C1 segment of cervical spinal cord (tissue), 14 donors: ENCODE measurements around the gene MNS1.
"Not testable (repeated sequence)": the region's sequence is repeated elsewhere in the genome, so short reads cannot be mapped to it uniquely, and the experiment has no call there.

Experiments
- DNase-seq, 14 donors: peaks; one replicate each; lab custom pipeline; 2025; lab: John Stamatoyannopoulos, UW

MNS1 gene

DNA sequence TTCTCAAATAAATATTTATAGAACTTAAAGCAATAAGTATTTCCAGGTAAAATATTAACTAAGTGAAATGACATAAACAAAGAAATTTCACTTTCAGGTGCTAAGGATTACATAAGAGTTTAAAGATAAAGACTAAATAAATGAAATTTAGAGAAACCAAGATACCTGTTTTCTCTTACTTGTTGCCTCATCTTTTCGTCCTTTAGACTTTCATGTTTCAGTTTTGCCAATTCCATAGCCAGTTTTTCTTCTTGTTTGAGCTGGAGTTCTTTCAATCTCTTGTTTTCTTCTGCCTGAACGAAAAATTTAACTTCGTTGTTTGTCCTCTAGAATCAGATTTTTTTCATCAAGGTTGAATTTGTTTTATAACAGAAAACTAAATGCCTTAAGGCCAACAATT, 8.7 kb downstream of the MNS1 start:
- DNase-seq, result no peak

DNA sequence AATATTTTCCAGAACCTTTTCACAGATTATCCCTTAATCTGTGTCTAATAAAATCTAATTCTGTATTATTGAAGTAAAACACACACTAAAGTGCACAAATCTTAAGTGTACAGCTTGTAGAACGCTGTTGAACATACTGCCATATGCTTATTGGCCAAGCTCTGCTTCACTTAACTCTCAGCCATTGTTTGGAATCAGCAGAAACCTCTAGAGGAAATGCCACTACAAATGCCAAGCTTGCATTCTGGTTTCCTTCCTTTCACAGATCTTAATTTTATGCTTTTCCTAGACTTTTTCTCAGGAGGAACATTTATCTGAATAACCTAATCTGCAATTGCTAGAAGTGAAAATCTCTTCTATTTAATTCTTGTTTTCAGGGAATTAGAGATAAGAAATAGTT, 10.1 kb downstream of the MNS1 start:
- DNase-seq, result no peak

DNA sequence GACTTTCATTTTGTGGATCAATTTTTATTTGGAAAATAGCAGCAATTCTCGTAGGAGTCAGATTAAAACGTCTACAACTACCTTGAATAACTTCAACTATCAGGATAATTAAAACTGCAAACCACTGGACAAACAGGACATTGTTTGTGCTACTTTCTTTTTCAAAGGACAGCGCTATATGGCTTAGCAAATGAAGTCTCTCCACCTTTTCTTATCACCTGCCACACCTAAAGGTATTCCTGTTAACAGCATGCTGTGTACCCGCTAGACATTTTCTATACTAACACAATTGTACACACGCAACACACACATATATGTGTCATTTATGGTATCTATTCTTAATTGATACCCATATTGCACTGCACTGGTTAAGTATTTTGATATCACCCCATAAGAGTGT, 19.2 kb downstream of the MNS1 start:
- no peak for DNase-seq

DNA sequence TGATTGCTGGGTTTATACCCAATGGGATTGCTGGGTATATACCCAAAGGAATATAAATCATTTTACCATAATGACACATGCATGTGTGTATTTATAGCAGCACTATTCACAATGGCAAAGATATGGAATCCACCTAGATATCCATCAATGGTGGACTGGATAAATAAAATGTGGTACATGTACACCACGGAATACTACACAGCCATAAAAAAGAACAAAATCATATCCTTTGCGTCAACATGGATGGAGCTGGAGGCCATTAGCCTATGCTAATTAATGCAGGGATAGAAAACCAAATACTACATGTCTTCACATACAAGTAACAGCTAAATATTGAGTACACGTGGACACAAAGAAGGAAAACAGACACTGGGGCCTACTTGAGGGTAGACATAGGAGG, 22.6 kb downstream of the MNS1 start:
- no peak for DNase-seq

DNA sequence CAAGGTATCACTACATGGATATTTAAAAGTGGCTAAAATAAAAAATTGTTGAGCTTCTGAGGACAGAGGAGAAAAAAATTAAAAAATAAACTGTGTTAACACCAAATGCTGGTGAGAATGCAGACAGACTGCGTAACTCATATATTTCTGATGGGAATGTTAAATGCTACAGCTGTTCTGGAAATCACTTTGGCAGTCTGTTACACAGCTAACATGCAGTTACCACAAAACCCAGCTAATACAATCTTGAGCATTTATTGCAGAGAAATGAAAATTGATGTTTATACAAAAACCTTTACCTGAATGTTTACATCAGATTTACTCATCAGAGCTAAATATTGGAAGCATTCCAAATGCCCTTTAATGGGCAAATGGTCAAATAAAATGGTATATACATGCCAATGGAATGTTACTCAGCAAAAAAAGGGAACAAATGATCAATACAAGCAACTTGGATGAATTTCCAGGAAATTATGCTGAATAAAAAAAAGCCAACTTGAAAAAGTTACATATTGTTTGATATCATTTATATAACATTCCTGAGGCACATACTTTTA, 24.6 kb downstream of the MNS1 start:
- DNase-seq, result no peak

DNA sequence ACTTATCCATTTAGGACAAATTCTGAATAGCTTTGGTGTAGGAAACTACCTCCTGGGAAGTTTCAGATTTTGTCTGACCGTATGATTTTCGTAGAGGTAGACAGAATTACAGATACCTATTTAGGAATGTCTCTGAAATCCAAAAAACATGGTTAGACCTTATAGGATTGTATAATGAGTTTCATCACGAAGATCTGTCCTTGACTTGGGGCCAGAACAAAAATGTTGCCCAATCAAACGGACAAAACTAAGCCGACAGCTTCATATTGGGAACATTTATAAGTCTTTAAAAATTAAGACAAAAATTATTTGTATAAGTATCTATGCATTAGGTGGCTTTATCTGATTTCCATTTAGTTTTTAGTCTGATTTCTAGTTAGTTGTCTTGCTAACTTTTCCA, 32.6 kb downstream of the MNS1 start:
- no peak for DNase-seq

DNA sequence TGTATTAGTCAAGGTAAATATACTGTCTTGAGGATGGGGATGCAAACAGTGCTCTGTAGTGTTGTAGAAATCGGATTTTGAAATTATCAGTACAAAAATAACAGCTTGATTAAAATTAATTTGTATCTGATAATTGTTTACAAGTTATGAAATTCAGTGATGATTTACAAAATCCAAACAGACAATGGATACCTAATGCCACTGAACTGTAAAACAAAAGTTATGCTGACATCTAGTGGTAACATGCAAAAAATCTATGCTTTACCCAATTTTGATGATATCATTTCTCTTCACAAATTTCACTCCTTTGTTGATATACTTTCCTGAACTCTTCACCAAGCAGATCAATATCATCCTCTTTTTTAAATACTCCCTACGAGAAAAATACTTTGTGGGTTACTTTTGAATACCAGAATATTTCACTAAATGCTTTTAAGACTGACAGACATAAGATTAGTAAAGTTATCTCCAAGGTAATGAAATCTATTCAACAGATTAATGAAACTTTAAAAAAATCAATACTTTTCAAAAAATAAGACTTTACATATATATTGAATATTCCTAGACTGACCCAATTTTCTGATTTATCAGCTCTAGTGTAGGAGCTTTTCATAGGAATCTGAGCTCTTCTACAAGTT, 36.0 kb downstream of the MNS1 start:
- DNase-seq, result no peak

DNA sequence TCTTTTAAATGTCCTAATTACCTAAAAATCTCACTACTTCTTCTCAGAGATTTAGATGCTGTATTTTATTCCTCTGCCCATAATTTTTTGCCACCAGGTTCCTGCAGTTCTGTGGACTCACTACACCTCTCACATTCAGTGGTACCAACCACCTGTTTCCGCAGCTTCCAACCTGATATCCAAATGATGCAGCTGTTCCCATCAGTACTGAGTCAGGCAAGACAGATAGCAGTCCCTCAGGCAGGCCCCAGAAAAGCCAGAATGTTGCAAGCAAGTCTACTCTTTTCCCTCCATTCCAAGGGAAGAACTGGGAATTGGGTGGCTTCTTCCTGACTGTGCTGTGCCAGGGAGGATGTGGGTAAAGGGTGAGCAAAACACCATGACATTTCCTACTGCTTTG, 39.0 kb downstream of the MNS1 start:
- DNase-seq, result no peak

DNA sequence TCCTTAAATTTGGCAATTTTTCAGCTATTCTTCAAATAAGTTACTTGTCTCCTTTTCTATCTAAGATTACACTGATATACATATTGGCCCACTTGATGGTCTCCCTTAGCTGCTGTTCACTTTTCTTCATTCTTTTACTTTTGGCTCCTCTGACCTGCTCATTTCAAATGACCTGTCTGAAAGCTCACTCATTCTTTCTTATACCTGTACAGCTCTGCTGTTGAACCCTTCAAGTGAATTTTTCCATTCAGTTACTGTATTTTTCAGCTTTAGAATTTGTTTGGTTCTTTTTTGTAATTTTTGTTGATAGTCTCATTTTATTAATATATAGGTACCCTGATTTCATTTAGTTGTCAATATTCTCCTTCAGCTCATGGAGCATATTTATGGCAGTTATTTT, 39.7 kb downstream of the MNS1 start:
- no peak for DNase-seq

DNA sequence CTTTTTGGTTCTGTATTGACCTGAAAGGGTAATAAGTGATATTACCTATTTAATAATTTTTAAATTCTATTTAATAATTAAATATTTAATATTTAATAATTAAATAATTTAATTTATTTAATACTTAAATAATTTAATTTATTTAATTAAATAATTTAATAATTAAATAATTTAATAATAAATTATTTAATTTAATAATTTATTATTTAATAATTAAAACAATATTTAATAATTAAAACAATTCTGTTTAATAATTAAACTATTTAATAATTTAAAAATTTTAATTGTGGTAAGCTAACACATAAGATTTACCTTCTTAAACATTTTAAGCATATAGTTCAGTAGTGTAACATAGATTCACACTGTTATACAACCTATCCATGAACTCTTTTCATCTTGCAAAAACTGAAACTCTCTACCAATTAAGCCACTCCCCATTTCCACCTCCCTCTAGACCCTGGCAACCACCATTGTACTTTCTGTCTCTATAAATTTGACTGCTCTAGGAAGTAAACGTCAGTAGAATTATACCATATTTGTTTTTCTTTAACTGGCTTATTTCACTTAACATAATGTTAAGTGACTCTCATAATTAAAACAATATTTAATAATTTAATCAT, 51.7 kb downstream of the MNS1 start:
- DNase-seq, result not testable (repeated sequence)

DNA sequence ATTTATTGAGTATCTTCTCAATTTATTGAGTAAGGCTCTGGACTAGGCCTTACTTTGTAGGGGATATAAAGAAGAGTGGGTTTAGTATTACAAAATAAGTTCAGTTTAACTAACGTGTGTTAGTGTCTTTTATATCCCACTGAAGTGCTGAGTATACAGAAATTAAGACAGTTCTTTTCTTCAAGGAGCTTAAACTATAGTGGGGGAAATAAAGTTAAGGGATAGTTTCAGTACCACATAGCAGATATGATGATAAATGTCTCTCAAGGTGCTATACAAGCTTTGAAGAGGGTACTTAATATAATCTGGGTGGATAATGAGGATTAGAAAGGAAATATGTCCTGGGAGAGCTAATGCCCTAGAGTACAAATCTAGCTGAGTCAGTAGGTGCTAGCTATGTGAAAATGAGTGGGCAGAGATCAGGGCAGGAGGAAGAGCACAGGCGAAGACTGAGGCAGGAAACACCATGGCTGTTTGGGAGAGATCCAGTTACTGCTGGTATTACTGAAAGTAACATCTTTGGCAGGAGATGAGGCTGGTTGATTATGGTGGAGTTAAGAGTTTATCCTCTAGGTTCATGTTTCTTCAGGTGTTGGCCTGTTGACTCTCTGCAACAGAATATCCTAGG, 53.7 kb downstream of the MNS1 start:
- DNase-seq, result no peak

DNA sequence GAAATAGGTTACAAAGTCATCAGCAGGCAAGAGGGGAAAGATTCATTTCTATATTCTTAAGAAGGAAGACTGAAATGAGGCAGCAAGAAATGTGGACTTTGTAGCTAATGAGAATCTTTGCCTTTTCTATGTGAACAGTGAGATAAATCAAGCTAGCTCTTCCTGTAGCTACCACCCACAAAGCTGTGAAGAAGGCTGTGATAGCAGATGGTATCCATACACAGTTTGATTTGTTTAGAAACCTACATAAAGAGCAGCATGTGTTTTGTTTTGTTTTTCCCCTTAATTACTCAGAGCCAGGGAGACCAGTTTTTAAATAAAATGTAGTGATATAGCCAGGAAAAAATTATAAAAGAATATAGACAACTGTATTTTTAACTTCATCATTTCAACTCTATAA, 54.2 kb downstream of the MNS1 start:
- DNase-seq, result no peak

DNA sequence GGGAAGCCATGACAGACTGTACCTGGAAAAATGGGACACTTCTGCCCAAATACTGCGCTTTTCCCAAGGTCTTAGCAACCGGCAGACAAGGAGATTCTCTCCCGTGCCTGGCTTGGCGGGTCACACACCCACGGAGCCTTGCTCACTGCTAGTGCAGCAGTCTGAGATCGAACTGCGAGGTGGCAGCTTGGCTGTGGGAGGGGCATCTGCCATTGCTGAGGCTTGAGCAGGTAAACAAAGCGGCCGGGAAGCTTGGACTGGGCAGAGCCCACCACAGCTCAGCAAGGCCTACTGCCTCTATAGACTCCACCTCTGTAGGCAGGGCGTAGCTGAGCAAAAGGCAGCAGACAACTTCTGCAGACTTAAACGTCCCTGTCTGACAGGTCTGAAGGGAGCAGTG, 65.7 kb downstream of the MNS1 start:
- not testable (repeated sequence) for DNase-seq

DNA sequence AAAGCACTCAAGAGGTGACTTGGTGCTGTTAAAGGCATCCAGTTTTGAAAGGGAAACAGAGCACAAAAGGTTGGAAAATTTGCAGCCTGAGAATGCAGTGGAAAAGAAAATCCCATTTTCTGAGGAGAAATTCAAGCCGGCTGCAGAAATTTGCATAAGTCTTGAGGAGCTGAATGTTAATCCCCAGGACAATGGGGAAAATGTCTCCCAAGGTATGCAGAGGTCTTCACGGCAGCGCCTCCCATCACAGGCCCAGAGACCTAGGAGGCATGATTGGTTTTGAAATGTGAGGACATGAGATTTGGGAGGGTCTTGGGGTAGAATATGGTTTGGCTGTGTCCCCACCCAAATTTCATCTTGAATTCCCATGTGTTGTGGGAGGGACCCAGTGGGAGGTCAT, 67.6 kb downstream of the MNS1 start:
- not testable (repeated sequence) for DNase-seq

DNA sequence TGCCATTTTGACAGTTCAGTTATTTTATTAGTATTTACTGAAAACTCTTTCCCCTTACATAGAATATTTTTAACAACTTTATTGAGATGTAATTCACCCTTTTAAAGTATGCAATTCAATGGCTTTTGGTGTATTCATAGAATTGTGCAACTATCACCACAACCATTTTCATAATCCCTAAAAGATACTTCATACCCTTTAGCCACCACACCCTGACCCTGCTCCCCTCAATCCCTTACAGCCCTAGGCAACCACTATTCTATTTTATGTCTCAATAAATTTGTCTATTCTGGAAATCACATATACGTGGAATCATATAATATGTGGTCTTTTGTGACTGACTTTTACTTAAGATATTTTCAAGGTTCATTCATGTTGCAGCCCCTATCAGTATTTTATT, 70.0 kb downstream of the MNS1 start:
- DNase-seq, result no peak

DNA sequence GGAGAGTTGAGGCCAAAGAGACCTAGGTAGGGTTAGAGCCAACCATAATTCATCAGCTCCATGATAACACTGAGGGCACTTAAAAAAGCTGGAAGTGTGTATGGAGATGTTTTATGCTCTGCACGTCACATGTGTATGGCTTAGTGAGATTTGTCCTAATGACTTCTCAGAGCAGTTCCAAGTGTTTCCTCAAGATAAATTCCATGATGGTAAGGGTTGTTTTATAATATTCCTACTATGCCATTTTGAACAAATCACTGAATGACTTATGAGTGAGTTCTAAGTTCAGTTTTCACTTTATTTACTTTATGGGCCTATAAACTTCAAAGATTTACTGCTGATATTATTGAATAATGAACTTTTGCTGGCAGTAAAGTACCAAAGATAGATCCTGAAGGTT, 71.7 kb downstream of the MNS1 start:
- DNase-seq, result no peak

DNA sequence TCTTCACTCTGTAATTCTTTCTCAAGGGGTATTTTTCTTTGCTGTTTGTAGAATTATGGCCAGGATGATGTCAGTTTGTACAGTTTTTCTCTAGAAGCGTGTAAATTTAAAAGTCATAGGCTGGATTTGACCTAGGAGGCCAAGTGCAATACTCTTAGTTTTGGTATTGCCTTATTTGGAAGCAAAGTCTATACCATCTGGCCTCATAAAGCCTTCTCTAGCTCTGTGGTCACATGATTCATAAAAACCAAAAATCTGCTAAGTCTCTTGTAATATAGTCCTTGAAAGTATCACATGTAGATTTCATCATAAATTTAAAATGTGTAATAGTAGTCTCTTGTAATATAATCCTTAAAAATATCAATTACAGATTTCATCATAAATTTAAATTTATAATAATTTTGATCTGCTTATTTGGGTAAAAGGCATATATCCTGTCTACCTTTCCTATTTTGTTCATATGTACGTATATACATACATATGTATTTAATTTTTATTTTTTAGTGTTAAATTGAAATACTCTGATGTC, 74.1 kb downstream of the MNS1 start:
- DNase-seq, result no peak

DNA sequence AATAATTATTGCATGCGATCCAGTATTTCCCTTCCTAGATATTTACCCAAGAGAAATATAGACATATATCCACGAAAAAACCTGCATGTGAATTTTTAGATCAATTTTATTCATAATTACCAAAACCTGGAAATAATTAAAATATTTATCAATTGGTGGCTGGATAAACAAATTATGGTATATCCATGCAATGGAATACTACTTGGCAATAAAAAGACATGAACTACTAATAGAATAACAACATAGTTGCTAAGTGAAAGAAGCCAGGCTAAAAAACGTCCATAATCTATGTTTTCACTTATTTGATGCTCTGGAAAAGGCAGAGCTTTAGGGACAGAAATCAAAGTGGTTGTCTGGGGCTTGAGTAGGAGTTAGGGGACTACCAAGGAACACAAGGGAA, 79.0 kb downstream of the MNS1 start:
- no peak for DNase-seq

DNA sequence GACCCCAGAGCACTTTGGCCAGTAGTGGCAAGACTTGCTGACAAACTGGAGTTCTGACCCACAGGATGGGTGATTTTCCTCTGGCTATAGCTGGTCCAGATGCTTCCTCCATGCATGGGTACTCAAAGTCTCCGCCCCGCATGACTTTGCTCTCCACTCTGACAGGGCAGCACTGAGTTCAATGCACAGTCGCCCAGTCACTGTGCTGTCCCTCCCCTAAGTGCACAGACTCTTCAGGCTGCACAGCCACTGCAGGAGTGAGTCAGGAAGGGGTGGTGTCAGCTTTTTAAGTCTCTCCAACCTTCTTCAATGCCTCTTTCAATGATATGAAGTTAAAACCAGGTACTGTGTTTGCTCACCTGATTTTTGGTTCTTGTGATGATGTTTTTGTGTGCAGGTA, 81.9 kb downstream of the MNS1 start:
- DNase-seq, result no peak
